ENCODE measurements around the gene STIP1.

- TF ChIP-seq EZH2 (IDR thresholded peaks at IDR 0.05; ENCODE audit: borderline replicate concordance, low read depth, low read length, severe bottlenecking) (no peak), CTCF (IDR thresholded peaks at IDR 0.05; ENCODE audit: extremely low read depth in 1 of 2, insufficient read depth in 1 of 2, low read depth in 1 of 2, low read length in 2 of 2) (no peak), JUN (IDR thresholded peaks at IDR 0.05; ENCODE audit: borderline replicate concordance, insufficient read depth, insufficient read length, low read depth) (no peak), FOS (IDR thresholded peaks at IDR 0.05; ENCODE audit: borderline replicate concordance, insufficient read depth, low read length) (no peak)
These were observed 41.5 kb downstream of the STIP1 start for GRCh38 chr11:64227405-64227956.
